ENCODE data around the gene BCAM. TPM values are rescaled to one million over a fixed set of nuclear protein-coding genes. Genes with fewer than 3 reads are reported as not detected.

The BCAM gene
- total and polyA plus RNA-seq, 2 of the 4 experiments (the other 2 are of a cell fraction): 2.3 to 35.7 TPM

GRCh38 chr19:44867578-44867977 lies 58.7 kb downstream of the BCAM start:
- Histone ChIP-seq H3K27me3 (ENCODE audit: control insufficient read depth, insufficient read depth, low read length) (no peaks in the 10 kb centered on the region), H3K27ac (ENCODE audit: insufficient read depth, low read length) (no peak overlapping the region), H4K20me1 (ENCODE audit: insufficient read depth, low read length) (peaks cover 47% of the 10 kb centered on the region), H3K4ac (ENCODE audit: low read depth, low read length) (no peak overlapping the region), H4K91ac (ENCODE audit: insufficient read depth, low read depth, low read length) (no peak overlapping the region), H4K5ac (ENCODE audit: low read depth, low read length) (no peak overlapping the region), H3K23ac (ENCODE audit: low read depth, low read length) (no peak overlapping the region), H2BK120ac (ENCODE audit: low read depth, low read length) (no peak overlapping the region), H2BK20ac (ENCODE audit: low read depth, low read length) (no peak overlapping the region), H3K36me3 (ENCODE audit: control insufficient read depth, insufficient read depth, low read length) (peaks cover 54% of the 10 kb centered on the region), H2AK9ac (replicated peaks; ENCODE audit: low read depth, low read length, poor library complexity) (no peak overlapping the region), H3K4me3 (ENCODE audit: insufficient read depth, low read depth, low read length) (no peak overlapping the region), H2BK5ac (ENCODE audit: low read depth, low read length, poor library complexity, severe bottlenecking) (no peak overlapping the region), H3K18ac (ENCODE audit: low read depth, low read length) (no peak overlapping the region), H2AK5ac (ENCODE audit: low read depth, low read length) (no peak overlapping the region), H3K9me1 (ENCODE audit: insufficient read depth, low read length) (peaks cover 8% of the 10 kb centered on the region; the same call in 1 of the 2 replicates), H3K56ac (ENCODE audit: extremely low read depth, insufficient read depth, low read length) (no peak overlapping the region), H2BK15ac (ENCODE audit: low read depth, low read length) (no peak overlapping the region), H4K8ac (ENCODE audit: low read depth in 2 of 2, low read length in 2 of 2) (no peak overlapping the region), H2AFZ (replicated peaks; ENCODE audit: low read length, poor library complexity) (peak overlapping the region; percentile 32), H3K9ac (ENCODE audit: low read depth, low read length) (no peak overlapping the region), H3K14ac (replicated peaks; ENCODE audit: low read depth, low read length) (no peak overlapping the region), H3K4me1 (ENCODE audit: control insufficient read depth, insufficient read depth, low read length) (peaks cover 2% of the 10 kb centered on the region; the same call in 1 of the 2 replicates), H3K4me2 (ENCODE audit: low read depth, low read length) (no peak overlapping the region), H3K79me1 (ENCODE audit: low read depth in 1 of 2, low read length in 2 of 2) (peaks cover 38 to 77% of the 10 kb centered on the region in 2 experiments), H3K9me3 (ENCODE audit: control insufficient read depth, insufficient read depth, low read length) (no peaks in the 10 kb centered on the region)
- whole genome bisulfite sequencing, 2 experiments (ENCODE audit: extremely low coverage in 2 of 2, insufficient read length in 1 of 2): 73% methylated on average over 8 of the region's 12 CpGs; no CpG with 5 or more reads in 1 of the 2 experiments
- ChIA-PET POLR2A (ENCODE audit: unreplicated experiment) (no interaction called here), CTCF (no interaction called here)
- ATAC-seq (ENCODE audit: low read depth) (no peak), DNase-seq (no peak)
- intact Hi-C loops (cut with micrococcal nuclease): no loop called here
- BruUV-seq (replicated peaks): no TSS peak
- TF ChIP-seq MXI1 (IDR thresholded peaks at IDR 0.05; ENCODE audit: borderline replicate concordance, low read depth, low read length) (no peak), RCOR1 (IDR thresholded peaks at IDR 0.05; ENCODE audit: insufficient replicate concordance, low read length) (no peak), POLR2A (IDR thresholded peaks at IDR 0.05; ENCODE audit: low read depth, low read length) (no peak), CTCF (conservative IDR thresholded peaks at IDR 0.05; ENCODE audit: low read depth, low read length) (no peak), FOS (IDR thresholded peaks at IDR 0.05; ENCODE audit: low read depth, low read length) (no peak), NFE2L2 (IDR thresholded peaks at IDR 0.05; ENCODE audit: low read depth, low read length) (no peak), BHLHE40 (IDR thresholded peaks at IDR 0.05; ENCODE audit: low read depth, low read length) (no peak), SMC3 (IDR thresholded peaks at IDR 0.05; ENCODE audit: low read depth, low read length) (no peak), MAZ (IDR thresholded peaks at IDR 0.05; ENCODE audit: borderline replicate concordance, low read depth, low read length) (no peak), USF2 (IDR thresholded peaks at IDR 0.05; ENCODE audit: low read depth, low read length) (no peak), CHD1 (IDR thresholded peaks at IDR 0.05; ENCODE audit: low read depth, low read length) (no peak), RAD21 (IDR thresholded peaks at IDR 0.05; ENCODE audit: low read length) (no peak), MAFK (IDR thresholded peaks at IDR 0.05; ENCODE audit: low read depth, low read length) (no peak)
- TF ChIP-seq, protein P1, sequence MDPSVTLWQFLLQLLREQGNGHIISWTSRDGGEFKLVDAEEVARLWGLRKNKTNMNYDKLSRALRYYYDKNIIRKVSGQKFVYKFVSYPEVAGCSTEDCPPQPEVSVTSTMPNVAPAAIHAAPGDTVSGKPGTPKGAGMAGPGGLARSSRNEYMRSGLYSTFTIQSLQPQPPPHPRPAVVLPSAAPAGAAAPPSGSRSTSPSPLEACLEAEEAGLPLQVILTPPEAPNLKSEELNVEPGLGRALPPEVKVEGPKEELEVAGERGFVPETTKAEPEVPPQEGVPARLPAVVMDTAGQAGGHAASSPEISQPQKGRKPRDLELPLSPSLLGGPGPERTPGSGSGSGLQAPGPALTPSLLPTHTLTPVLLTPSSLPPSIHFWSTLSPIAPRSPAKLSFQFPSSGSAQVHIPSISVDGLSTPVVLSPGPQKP (IDR thresholded peaks at IDR 0.05; ENCODE audit: borderline replicate concordance, low read depth, low read length): no peak
- in situ Hi-C loops (cut with MboI; ENCODE audit: low sequenced_read_pairs): no loop called here
- dilution Hi-C loops (cut with HindIII; ENCODE audit: low sequenced_read_pairs, unreplicated experiment): no loop called here
